Measurements from ENCODE around the gene MRPL49. TPM values are rescaled to one million over a fixed set of nuclear protein-coding genes. Genes with fewer than 3 reads are reported as not detected.

The MRPL49 gene
- total RNA-seq, 1 donor, result 41.6 TPM

- H3K27me3 ChIP-seq (ENCODE audit: insufficient read depth, low read length), result no peaks in the 10 kb centered on the region
- H3K36me3 ChIP-seq (ENCODE audit: insufficient read depth, low read length), result no peaks in the 10 kb centered on the region
- no peak overlapping the region for H2AFZ ChIP-seq (ENCODE audit: low read length)
- no peak overlapping the region for H3K4me3 ChIP-seq (ENCODE audit: insufficient read depth, low read length)
- no peak overlapping the region for H3K4me2 ChIP-seq (ENCODE audit: insufficient read depth, low read length)
- no peak for DNase-seq (ENCODE audit: insufficient read length, low spot score, missing footprints)
- TF ChIP-seq CTCF (IDR thresholded peaks at IDR 0.05; ENCODE audit: extremely low read depth, low read depth, low read length), result no peak
- no peaks in the 10 kb centered on the region for H3K79me2 ChIP-seq (ENCODE audit: insufficient read depth, low read length)
- peaks cover 6% of the 10 kb centered on the region for H3K4me1 ChIP-seq (ENCODE audit: insufficient read depth, low read length)
- no peaks in the 10 kb centered on the region for H3K9me3 ChIP-seq (ENCODE audit: low read depth, low read length)
- no peak overlapping the region for H3K27ac ChIP-seq (ENCODE audit: low read depth, low read length)
- no peaks in the 10 kb centered on the region for H4K20me1 ChIP-seq (ENCODE audit: insufficient read depth, low read length)
Measured at GRCh38 chr11:65156926-65157325, 34.8 kb downstream of the MRPL49 start.

- Histone ChIP-seq H3K79me2 (ENCODE audit: insufficient read depth, low read length) (no peaks in the 10 kb centered on the region), H2AFZ (ENCODE audit: low read length) (no peak overlapping the region), H3K36me3 (ENCODE audit: insufficient read depth, low read length) (no peaks in the 10 kb centered on the region), H3K27me3 (ENCODE audit: insufficient read depth, low read length) (no peaks in the 10 kb centered on the region), H4K20me1 (ENCODE audit: insufficient read depth, low read length) (no peaks in the 10 kb centered on the region), H3K4me3 (ENCODE audit: insufficient read depth, low read length) (no peak overlapping the region), H3K4me2 (ENCODE audit: insufficient read depth, low read length) (no peak overlapping the region), H3K9me3 (ENCODE audit: low read depth, low read length) (no peaks in the 10 kb centered on the region), H3K27ac (ENCODE audit: low read depth, low read length) (no peak overlapping the region), H3K4me1 (ENCODE audit: insufficient read depth, low read length) (peaks cover 6% of the 10 kb centered on the region)
- no peak for TF ChIP-seq CTCF (IDR thresholded peaks at IDR 0.05; ENCODE audit: extremely low read depth, low read depth, low read length)
- DNase-seq (ENCODE audit: insufficient read length, low spot score, missing footprints), result no peak
Measured at GRCh38 chr11:65157336-65157735, 35.2 kb downstream of the MRPL49 start.

GRCh38 chr11:65159012-65159411 is 36.9 kb downstream of the MRPL49 start:
- Histone ChIP-seq H3K4me3 (ENCODE audit: insufficient read depth, low read length) (no peak overlapping the region), H3K4me1 (ENCODE audit: insufficient read depth, low read length) (no peaks in the 10 kb centered on the region), H4K20me1 (ENCODE audit: insufficient read depth, low read length) (no peaks in the 10 kb centered on the region), H3K27me3 (ENCODE audit: insufficient read depth, low read length) (no peaks in the 10 kb centered on the region), H3K4me2 (ENCODE audit: insufficient read depth, low read length) (no peak overlapping the region), H2AFZ (ENCODE audit: low read length) (no peak overlapping the region), H3K9me3 (ENCODE audit: low read depth, low read length) (no peaks in the 10 kb centered on the region), H3K36me3 (ENCODE audit: insufficient read depth, low read length) (no peaks in the 10 kb centered on the region), H3K79me2 (ENCODE audit: insufficient read depth, low read length) (no peaks in the 10 kb centered on the region), H3K27ac (ENCODE audit: low read depth, low read length) (no peak overlapping the region)
- DNase-seq (ENCODE audit: insufficient read length, low spot score, missing footprints), result no peak
- TF ChIP-seq CTCF (IDR thresholded peaks at IDR 0.05; ENCODE audit: extremely low read depth, low read depth, low read length), result no peak

GRCh38 chr11:65160643-65161042 is 38.5 kb downstream of the MRPL49 start:
- DNase-seq (ENCODE audit: insufficient read length, low spot score, missing footprints), result no peak
- no peak overlapping the region for H3K27ac ChIP-seq (ENCODE audit: low read depth, low read length)
- no peaks in the 10 kb centered on the region for H3K9me3 ChIP-seq (ENCODE audit: low read depth, low read length)
- no peak overlapping the region for H3K4me3 ChIP-seq (ENCODE audit: insufficient read depth, low read length)
- H3K4me1 ChIP-seq (ENCODE audit: insufficient read depth, low read length), result peaks cover 3% of the 10 kb centered on the region
- H4K20me1 ChIP-seq (ENCODE audit: insufficient read depth, low read length), result no peaks in the 10 kb centered on the region
- no peaks in the 10 kb centered on the region for H3K36me3 ChIP-seq (ENCODE audit: insufficient read depth, low read length)
- H2AFZ ChIP-seq (ENCODE audit: low read length), result no peak overlapping the region
- H3K79me2 ChIP-seq (ENCODE audit: insufficient read depth, low read length), result no peaks in the 10 kb centered on the region
- no peak for TF ChIP-seq CTCF (IDR thresholded peaks at IDR 0.05; ENCODE audit: extremely low read depth, low read depth, low read length)
- no peaks in the 10 kb centered on the region for H3K27me3 ChIP-seq (ENCODE audit: insufficient read depth, low read length)
- no peak overlapping the region for H3K4me2 ChIP-seq (ENCODE audit: insufficient read depth, low read length)

Measured in osteoblast (primary cell).